ENCODE data around the gene SELENOS. TPM values are rescaled to one million over a fixed set of nuclear protein-coding genes. Genes with fewer than 3 reads are reported as not detected.
A peak's percentile ranks its signal among the peaks of the same experiment; 100 is the strongest.

The SELENOS gene
- total and polyA plus RNA-seq, 2 donors from 2014 or later, result 66.0 to 99.0 TPM

- peaks cover 0 to 8% (median 0%) of the 10 kb centered on the region in 3 donors for H3K4me1 ChIP-seq (ENCODE audit: control insufficient read depth in 2 of 3, insufficient read depth in 2 of 3, low read depth in 1 of 3, low read length in 3 of 3)
- TF ChIP-seq CTCF (IDR thresholded peaks at IDR 0.05; ENCODE audit: borderline replicate concordance, extremely low read depth, insufficient read depth), result no peak
- no peaks in the 10 kb centered on the region for H3K27me3 ChIP-seq (ENCODE audit: control insufficient read depth, insufficient read depth, low read length)
- FAIRE-seq (no peak), DNase-seq (no peak)
- H3K27ac ChIP-seq (ENCODE audit: low read depth in 2 of 2, low read length in 2 of 2), result no peak overlapping the region
- H3K36me3 ChIP-seq (ENCODE audit: control insufficient read depth in 2 of 3, insufficient read depth in 3 of 3, low read length in 3 of 3), result peaks cover 5 to 19% (median 11%) of the 10 kb centered on the region in 3 donors
- H3K9me3 ChIP-seq (ENCODE audit: control insufficient read depth in 2 of 3, insufficient read depth in 1 of 3, low read length in 3 of 3), result no peaks in the 10 kb centered on the region
- H3K4me3 ChIP-seq (ENCODE audit: low read length in 3 of 3), result no peak overlapping the region
- intact Hi-C loops (cut with DNase I), result no loop called here
- H3K9ac ChIP-seq (ENCODE audit: low read length in 3 of 3), result no peak overlapping the region
Measured at GRCh38 chr15:101280007-101280406, 2.7 kb upstream of the SELENOS start.

GRCh38 chr15:101277943-101278564 lies 769 bp upstream of the SELENOS start:
- peaks cover 0 to 8% (median 0%) of the 10 kb centered on the region in 3 donors for H3K4me1 ChIP-seq (ENCODE audit: control insufficient read depth in 2 of 3, insufficient read depth in 2 of 3, low read depth in 1 of 3, low read length in 3 of 3)
- H3K4me3 ChIP-seq (ENCODE audit: low read length in 3 of 3), result peak overlapping the region; percentile 70 to 77 (median 71)
- H3K27ac ChIP-seq (ENCODE audit: low read depth in 2 of 2, low read length in 2 of 2), result no peak overlapping the region
- H3K36me3 ChIP-seq (ENCODE audit: control insufficient read depth in 2 of 3, insufficient read depth in 3 of 3, low read length in 3 of 3), result peaks cover 12 to 35% (median 26%) of the 10 kb centered on the region in 3 donors
- FAIRE-seq (no peak), DNase-seq (peak in 1 of 5 donors; percentile 38)
- H3K9ac ChIP-seq (ENCODE audit: low read length in 3 of 3), result no peak overlapping the region
- intact Hi-C loops (cut with DNase I), result no loop called here
- no peaks in the 10 kb centered on the region for H3K27me3 ChIP-seq (ENCODE audit: control insufficient read depth, insufficient read depth, low read length)
- TF ChIP-seq CTCF (IDR thresholded peaks at IDR 0.05; ENCODE audit: borderline replicate concordance, extremely low read depth, insufficient read depth), result no peak
- no peaks in the 10 kb centered on the region for H3K9me3 ChIP-seq (ENCODE audit: control insufficient read depth in 2 of 3, insufficient read depth in 1 of 3, low read length in 3 of 3)

- peak in 3 of 5 donors; percentile 26 to 46 (median 36) for DNase-seq
- Histone ChIP-seq H3K4me1 (ENCODE audit: control insufficient read depth in 2 of 3, insufficient read depth in 2 of 3, low read depth in 1 of 3, low read length in 3 of 3) (peaks cover 0 to 8% (median 0%) of the 10 kb centered on the region in 3 donors), H3K9ac (ENCODE audit: low read length in 3 of 3) (peak overlapping the region; percentile 27 to 88 (median 86)), H3K9me3 (ENCODE audit: control insufficient read depth in 2 of 3, insufficient read depth in 1 of 3, low read length in 3 of 3) (no peaks in the 10 kb centered on the region), H3K36me3 (ENCODE audit: control insufficient read depth in 2 of 3, insufficient read depth in 3 of 3, low read length in 3 of 3) (peaks cover 17 to 32% (median 31%) of the 10 kb centered on the region in 3 donors), H3K4me3 (ENCODE audit: low read length in 3 of 3) (peak overlapping the region; percentile 90 to 96 (median 90)), H3K27me3 (ENCODE audit: control insufficient read depth, insufficient read depth, low read length) (no peaks in the 10 kb centered on the region), H3K27ac (ENCODE audit: low read depth in 2 of 2, low read length in 2 of 2) (peak overlapping the region; percentile 37 to 71)
- intact Hi-C loops (cut with DNase I), result no loop called here
- TF ChIP-seq CTCF (IDR thresholded peaks at IDR 0.05; ENCODE audit: borderline replicate concordance, extremely low read depth, insufficient read depth), result no peak
- no peak for FAIRE-seq
Measured at GRCh38 chr15:101276501-101277037, 716 bp downstream of the SELENOS start.

Data from kidney (tissue), 14 donors.